Esophagus muscularis mucosa (tissue), 3 donors: ENCODE results near the gene CNKSR2.

Source experiments
- CTCF ChIP-seq, 3 experiments: fragments of 200-600 bp in 2 of 3; fragments of 450-650 bp in 1 of 3; sonication (generic) in 2 of 3; IDR thresholded peaks; one replicate each; pipeline ENCODE4 v1.5.1; 2017 to 2019; ENCODE audit warnings: antibody characterized with exemption in 3 of 3, mild to moderate bottlenecking in 2 of 3, moderate library complexity in 1 of 3
- EP300 ChIP-seq: sonication (generic); formaldehyde crosslinking; IDR thresholded peaks from one replicate; pipeline ENCODE4 v1.6.1; 2017; ENCODE audit warnings: antibody characterized with exemption

DNA sequence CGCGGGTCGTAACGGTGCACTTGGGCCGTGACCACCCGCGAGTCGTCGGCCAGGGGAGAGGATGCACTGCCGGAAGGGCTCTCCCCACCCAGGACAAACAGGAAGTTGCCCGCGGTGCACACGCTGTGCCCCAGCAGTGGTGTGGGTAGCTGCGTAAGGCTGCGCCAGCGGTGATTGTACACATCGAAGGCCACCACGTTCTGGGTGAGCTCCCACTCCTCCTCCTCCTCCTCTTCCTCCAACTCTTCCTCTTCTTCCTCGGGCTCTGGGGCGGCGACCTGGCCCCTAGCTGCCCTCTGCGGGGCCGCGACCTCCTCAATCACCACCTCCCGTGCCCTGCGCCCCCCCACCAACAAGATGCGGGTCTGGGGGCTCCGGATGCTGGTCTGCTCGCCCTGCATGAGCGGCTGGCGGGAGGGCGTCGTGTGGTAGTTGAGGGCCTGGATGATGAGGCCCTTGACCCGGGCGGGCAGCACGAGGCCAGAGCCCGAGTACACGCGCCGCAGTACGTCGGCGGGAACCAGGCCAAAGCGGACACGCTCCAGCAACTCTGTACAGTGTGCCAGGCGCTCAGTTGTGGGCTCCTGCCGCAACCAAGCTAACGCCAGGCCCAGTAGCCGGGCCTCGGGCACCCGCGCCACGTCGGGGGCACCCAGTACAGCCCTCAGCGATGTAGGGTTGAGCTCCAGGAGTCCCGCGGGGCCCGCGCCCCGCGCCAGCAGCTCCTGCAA lies 282.5 kb downstream of the CNKSR2 start:
- TF ChIP-seq EP300 (no peak), CTCF (IDR thresholded peaks at IDR 0.05) (no peak)
